ENCODE measurements around the gene NGEF.

Gene NGEF

DNA sequence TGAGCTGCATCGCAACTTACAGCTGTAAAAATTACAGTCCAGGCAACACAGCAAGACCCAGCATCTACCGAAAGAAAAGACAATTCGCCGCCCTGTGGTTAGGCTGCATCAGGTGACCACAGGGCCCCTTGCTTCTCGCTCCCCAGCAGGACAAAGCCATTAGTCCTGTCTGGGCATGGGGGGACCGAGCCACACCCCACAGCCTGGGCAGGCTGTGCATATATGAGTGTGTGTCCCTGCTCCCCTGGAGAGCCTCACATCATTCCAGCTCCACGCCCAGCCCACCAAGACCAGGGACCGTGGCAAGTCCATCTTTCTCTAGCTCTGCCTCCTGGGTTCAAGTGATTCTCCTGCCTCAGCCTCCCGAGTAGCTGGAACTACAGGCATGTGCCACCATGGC lies 109.1 kb downstream of the NGEF start:
- Histone ChIP-seq H3K4me2 (ENCODE audit: low read depth, low read length, poor library complexity, severe bottlenecking) (no peak overlapping the region), H3K27me3 (ENCODE audit: low read length) (no peaks in the 10 kb centered on the region), H3K9me2 (replicated peaks; ENCODE audit: insufficient read depth, low read length) (no peaks in the 10 kb centered on the region), H3K9ac (ENCODE audit: low read length) (no peak overlapping the region), H3F3A (ENCODE audit: insufficient read depth) (no peaks in the 10 kb centered on the region), H3K9me3 (ENCODE audit: insufficient read depth, low read length) (no peaks in the 10 kb centered on the region), H2AFZ (ENCODE audit: low read depth, low read length, severe bottlenecking) (no peak overlapping the region), H3K79me2 (ENCODE audit: insufficient read depth, low read length) (no peaks in the 10 kb centered on the region), H3K36me3 (ENCODE audit: low read length) (no peaks in the 10 kb centered on the region), H4K20me1 (ENCODE audit: low read depth, low read length) (no peaks in the 10 kb centered on the region), H3K27ac (ENCODE audit: low read depth, low read length) (no peak overlapping the region), H3K4me3 (ENCODE audit: insufficient read depth, low read length, poor library complexity, severe bottlenecking) (no peak overlapping the region)
- no peak for TF ChIP-seq EZH2phosphoT487 (conservative IDR thresholded peaks at IDR 0.05; ENCODE audit: low read length)
- TF ChIP-seq, protein P1, sequence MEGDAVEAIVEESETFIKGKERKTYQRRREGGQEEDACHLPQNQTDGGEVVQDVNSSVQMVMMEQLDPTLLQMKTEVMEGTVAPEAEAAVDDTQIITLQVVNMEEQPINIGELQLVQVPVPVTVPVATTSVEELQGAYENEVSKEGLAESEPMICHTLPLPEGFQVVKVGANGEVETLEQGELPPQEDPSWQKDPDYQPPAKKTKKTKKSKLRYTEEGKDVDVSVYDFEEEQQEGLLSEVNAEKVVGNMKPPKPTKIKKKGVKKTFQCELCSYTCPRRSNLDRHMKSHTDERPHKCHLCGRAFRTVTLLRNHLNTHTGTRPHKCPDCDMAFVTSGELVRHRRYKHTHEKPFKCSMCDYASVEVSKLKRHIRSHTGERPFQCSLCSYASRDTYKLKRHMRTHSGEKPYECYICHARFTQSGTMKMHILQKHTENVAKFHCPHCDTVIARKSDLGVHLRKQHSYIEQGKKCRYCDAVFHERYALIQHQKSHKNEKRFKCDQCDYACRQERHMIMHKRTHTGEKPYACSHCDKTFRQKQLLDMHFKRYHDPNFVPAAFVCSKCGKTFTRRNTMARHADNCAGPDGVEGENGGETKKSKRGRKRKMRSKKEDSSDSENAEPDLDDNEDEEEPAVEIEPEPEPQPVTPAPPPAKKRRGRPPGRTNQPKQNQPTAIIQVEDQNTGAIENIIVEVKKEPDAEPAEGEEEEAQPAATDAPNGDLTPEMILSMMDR (IDR thresholded peaks at IDR 0.05; ENCODE audit: insufficient read depth, low read length, poor library complexity, severe bottlenecking) = no peak

DNA sequence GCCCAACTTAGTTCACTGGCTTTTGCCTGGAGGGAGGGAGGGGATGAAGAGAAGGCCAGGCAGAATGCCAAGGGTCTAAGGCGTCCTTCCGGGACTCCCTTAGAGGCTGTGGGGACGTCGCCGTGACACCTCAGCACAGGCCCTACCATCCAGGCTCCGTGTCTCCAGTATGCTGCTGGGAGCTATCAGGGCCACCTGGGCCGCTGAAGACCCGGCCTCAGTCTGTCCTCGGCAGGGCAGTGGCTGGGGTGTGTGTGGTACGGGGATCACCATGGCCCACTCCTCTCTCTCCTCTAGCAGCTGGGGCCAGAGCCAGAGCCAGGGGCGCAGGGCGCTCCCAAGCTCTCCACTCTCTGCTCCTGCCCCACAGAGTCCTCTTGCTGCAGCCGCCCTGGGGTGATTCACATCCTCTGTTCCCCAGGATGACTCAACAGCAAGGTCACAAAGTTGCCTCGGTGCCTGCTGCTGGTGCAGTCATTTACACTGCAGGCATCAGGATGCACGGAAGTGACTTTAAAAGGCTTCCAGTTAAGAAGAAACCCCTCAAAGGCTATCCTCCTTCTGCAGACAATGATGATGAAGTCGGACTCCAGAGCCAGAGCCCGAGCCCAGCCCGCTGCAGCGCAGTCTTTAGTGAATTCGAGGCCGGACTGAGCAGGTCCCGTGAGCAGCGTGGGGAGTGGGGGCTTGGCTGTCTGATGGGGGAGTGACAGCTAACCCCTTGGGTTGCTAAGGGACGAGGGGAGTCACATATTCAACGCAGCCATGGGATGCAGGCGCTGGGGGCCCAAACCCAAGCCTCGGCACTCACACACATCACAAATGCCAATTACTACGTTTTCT lies 111.1 kb downstream of the NGEF start:
- no peaks in the 10 kb centered on the region for H3F3A ChIP-seq (ENCODE audit: insufficient read depth)
- H3K27me3 ChIP-seq (ENCODE audit: low read length) = no peaks in the 10 kb centered on the region
- H3K79me2 ChIP-seq (ENCODE audit: insufficient read depth, low read length) = no peaks in the 10 kb centered on the region
- TF ChIP-seq, protein P1 (IDR thresholded peaks at IDR 0.05; ENCODE audit: insufficient read depth, low read length, poor library complexity, severe bottlenecking) = no peak
- no peak for TF ChIP-seq EZH2phosphoT487 (conservative IDR thresholded peaks at IDR 0.05; ENCODE audit: low read length)
- H2AFZ ChIP-seq (ENCODE audit: low read depth, low read length, severe bottlenecking) = no peak overlapping the region
- no peak overlapping the region for H3K9ac ChIP-seq (ENCODE audit: low read length)
- H3K4me2 ChIP-seq (ENCODE audit: low read depth, low read length, poor library complexity, severe bottlenecking) = no peak overlapping the region
- no peaks in the 10 kb centered on the region for H3K9me2 ChIP-seq (replicated peaks; ENCODE audit: insufficient read depth, low read length)
- H4K20me1 ChIP-seq (ENCODE audit: low read depth, low read length) = no peaks in the 10 kb centered on the region
- H3K9me3 ChIP-seq (ENCODE audit: insufficient read depth, low read length) = no peaks in the 10 kb centered on the region
- no peak overlapping the region for H3K4me3 ChIP-seq (ENCODE audit: insufficient read depth, low read length, poor library complexity, severe bottlenecking)
- H3K36me3 ChIP-seq (ENCODE audit: low read length) = no peaks in the 10 kb centered on the region
- H3K27ac ChIP-seq (ENCODE audit: low read depth, low read length) = no peak overlapping the region

DNA sequence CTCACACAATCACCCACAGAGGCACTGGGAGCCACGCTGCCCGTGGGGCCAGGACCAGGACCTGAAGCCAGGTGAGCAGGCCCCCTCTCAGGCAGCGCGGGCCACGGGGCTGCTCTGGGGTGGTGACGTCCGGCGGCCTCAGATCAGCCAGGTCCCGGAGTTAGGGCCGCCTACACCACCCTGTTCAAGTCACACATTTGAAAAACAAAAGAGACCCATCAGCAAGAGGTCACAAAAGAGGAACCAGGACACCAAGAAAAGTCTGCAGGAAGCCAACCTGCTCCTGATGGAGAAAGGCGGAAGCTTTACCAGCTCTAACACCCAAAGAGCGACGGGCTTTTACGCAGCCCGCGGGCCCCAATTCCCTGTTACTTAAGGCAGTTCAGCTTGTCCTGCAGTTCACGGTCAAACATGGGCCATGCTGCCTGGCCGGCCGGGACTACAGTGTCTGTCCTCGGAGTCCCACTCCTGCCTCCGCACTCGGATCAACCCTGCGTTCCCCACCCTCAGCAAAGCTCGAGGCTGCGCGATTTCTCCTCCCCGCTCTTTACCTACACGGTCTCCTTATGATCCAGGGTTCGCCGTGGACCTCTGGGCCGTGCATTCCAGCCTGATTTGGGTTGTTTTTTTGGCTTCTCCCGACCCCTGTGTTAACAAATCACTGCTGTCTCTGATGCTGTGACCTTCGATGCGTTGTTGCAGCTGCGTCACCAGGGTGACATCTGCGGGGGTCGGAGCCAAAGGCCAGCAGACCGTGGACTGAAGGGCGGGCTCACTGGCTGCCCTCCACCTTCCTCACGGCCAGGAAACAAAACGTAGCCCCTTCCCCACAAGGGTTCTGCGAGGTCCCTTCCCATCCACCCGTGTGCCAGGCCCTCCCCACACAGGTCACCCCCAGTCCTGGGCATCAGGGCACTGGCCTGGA lies 112.0 kb downstream of the NGEF start:
- H3K27me3 ChIP-seq (ENCODE audit: low read length) = no peaks in the 10 kb centered on the region
- no peak overlapping the region for H3K4me2 ChIP-seq (ENCODE audit: low read depth, low read length, poor library complexity, severe bottlenecking)
- no peaks in the 10 kb centered on the region for H3F3A ChIP-seq (ENCODE audit: insufficient read depth)
- no peak for TF ChIP-seq EZH2phosphoT487 (conservative IDR thresholded peaks at IDR 0.05; ENCODE audit: low read length)
- TF ChIP-seq, protein P1 (IDR thresholded peaks at IDR 0.05; ENCODE audit: insufficient read depth, low read length, poor library complexity, severe bottlenecking) = no peak
- H3K9me3 ChIP-seq (ENCODE audit: insufficient read depth, low read length) = no peaks in the 10 kb centered on the region
- no peak overlapping the region for H3K27ac ChIP-seq (ENCODE audit: low read depth, low read length)
- no peak overlapping the region for H3K4me3 ChIP-seq (ENCODE audit: insufficient read depth, low read length, poor library complexity, severe bottlenecking)
- no peak overlapping the region for H2AFZ ChIP-seq (ENCODE audit: low read depth, low read length, severe bottlenecking)
- no peak overlapping the region for H3K9ac ChIP-seq (ENCODE audit: low read length)
- H3K36me3 ChIP-seq (ENCODE audit: low read length) = no peaks in the 10 kb centered on the region
- no peaks in the 10 kb centered on the region for H3K9me2 ChIP-seq (replicated peaks; ENCODE audit: insufficient read depth, low read length)
- H3K79me2 ChIP-seq (ENCODE audit: insufficient read depth, low read length) = no peaks in the 10 kb centered on the region
- no peaks in the 10 kb centered on the region for H4K20me1 ChIP-seq (ENCODE audit: low read depth, low read length)

All from SU-DHL-6 (cell line).